ENCODE results near the gene PDSS2.

- TF ChIP-seq CTCF (IDR thresholded peaks at IDR 0.05): no peak
- TF ChIP-seq ZFX (IDR thresholded peaks at IDR 0.05; ENCODE audit: borderline replicate concordance): no peak
Observed at GRCh38 chr6:107152638-107153430, 306.5 kb downstream of the PDSS2 start.

All from 22Rv1 (cell line).